ENCODE data around the gene APCDD1L. TPM values are rescaled to one million over a fixed set of nuclear protein-coding genes. Genes with fewer than 3 reads are reported as not detected.

The APCDD1L gene
- total RNA-seq, 1 donor from 2014 or later: 4.2 TPM

- peaks cover 0 to 9% (median 3%) of the 10 kb centered on the region in 3 donors for H3K27me3 ChIP-seq (ENCODE audit: control insufficient read depth in 3 of 3, insufficient read depth in 3 of 3, low read length in 3 of 3)
- no peaks in the 10 kb centered on the region for H3K36me3 ChIP-seq (ENCODE audit: control insufficient read depth in 3 of 3, insufficient read depth in 3 of 3, low read length in 3 of 3)
- no peak overlapping the region for H3K9ac ChIP-seq (ENCODE audit: low read depth in 1 of 3, low read length in 3 of 3)
- H3K9me3 ChIP-seq (ENCODE audit: control insufficient read depth in 3 of 3, low read length in 3 of 3): peaks cover 0 to 2% (median 0%) of the 10 kb centered on the region in 3 donors
- H3K27ac ChIP-seq (ENCODE audit: low read depth, low read length): no peak overlapping the region
- H3K4me3 ChIP-seq (ENCODE audit: low read length in 3 of 3): no peak overlapping the region
- H3K4me1 ChIP-seq (ENCODE audit: control insufficient read depth in 3 of 3, insufficient read depth in 3 of 3, low read length in 3 of 3): peaks cover 0 to 5% (median 4%) of the 10 kb centered on the region in 3 donors
These were observed 47.3 kb downstream of the APCDD1L start for GRCh38 chr20:58467572-58468527.

DNA sequence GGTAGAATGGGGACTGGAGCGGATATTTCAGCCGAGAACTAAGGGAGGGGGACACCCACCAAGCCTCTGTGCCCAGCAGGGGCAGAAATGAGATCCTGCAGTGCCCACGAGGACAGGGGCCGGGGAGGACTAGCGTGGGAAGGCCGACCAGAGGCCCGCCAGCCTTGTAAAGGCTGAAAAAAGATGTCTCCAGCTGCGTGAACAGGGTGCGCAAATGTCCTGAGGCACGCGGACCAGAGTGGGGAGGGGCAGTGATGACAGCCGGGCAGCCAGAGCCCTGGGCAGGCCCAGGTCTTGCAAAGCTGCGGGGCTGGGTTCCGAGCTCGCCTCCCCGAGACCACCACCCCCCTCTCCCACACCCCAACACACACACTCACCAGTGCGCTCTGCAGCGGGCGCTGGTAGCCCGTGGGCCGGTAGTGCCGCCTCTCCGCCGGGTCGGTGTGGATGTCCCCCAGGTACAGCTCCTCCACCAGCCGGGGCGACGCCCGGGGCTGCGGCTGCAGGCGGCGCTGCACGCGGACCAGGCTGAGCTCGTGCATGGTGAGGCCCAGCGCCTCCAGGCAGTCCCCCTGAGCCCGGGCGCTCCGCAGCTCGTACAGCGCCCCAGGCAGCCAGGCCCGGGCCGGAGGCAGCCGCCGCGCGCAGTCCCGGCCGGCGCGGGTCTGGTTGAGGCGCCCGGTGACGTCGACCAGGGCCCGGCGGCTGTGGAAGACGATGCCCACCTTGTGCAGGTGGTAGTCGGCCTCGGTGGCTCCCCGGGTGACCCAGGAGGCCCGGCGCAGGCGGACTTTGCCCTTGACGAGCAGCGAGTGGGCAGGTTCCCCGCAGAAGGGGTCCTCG lies 48.2 kb downstream of the APCDD1L start:
- Histone ChIP-seq H3K4me3 (ENCODE audit: low read length in 3 of 3) (no peak overlapping the region), H3K9me3 (ENCODE audit: control insufficient read depth in 3 of 3, low read length in 3 of 3) (peaks cover 0 to 2% (median 0%) of the 10 kb centered on the region in 3 donors), H3K27me3 (ENCODE audit: control insufficient read depth in 3 of 3, insufficient read depth in 3 of 3, low read length in 3 of 3) (peaks cover 0 to 7% (median 3%) of the 10 kb centered on the region in 3 donors), H3K36me3 (ENCODE audit: control insufficient read depth in 3 of 3, insufficient read depth in 3 of 3, low read length in 3 of 3) (no peaks in the 10 kb centered on the region), H3K27ac (ENCODE audit: low read depth, low read length) (no peak overlapping the region), H3K9ac (ENCODE audit: low read depth in 1 of 3, low read length in 3 of 3) (no peak overlapping the region), H3K4me1 (ENCODE audit: control insufficient read depth in 3 of 3, insufficient read depth in 3 of 3, low read length in 3 of 3) (peaks cover 0 to 5% (median 4%) of the 10 kb centered on the region in 3 donors)

DNA sequence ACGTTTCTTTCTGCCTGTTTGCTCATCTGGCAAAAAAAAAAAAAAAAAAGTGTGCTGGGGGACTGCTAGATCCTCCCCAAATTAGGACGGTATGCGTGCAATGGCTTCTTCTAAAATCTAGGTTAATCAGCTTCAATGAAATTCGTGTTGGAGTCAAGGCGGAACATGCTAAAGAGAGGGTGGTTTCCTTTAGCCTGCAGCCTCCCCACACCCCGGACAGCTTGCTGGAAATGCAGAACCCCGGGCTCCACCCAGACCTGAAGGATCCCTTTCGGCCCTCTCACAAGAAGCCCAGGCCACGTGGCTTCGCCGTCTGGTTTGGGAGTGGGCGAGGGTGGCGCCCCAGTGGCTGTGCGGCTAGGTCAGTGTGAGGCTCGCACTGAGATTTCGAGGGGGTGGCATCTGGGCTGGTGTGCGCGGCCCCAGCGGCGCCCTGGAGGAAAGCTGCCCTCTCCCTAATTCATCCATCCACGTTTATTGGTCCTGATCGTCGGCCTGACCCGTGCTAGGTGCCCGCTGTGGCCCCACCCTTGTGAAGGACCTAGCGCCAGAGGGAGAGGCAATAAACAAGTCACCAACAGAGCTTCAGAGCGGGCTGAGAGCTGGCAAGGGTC lies 49.0 kb downstream of the APCDD1L start:
- H3K4me3 ChIP-seq (ENCODE audit: low read length in 3 of 3): no peak overlapping the region
- no peak overlapping the region for H3K27ac ChIP-seq (ENCODE audit: low read depth, low read length)
- peaks cover 0 to 2% (median 0%) of the 10 kb centered on the region in 3 donors for H3K9me3 ChIP-seq (ENCODE audit: control insufficient read depth in 3 of 3, low read length in 3 of 3)
- H3K9ac ChIP-seq (ENCODE audit: low read depth in 1 of 3, low read length in 3 of 3): no peak overlapping the region
- H3K4me1 ChIP-seq (ENCODE audit: control insufficient read depth in 3 of 3, insufficient read depth in 3 of 3, low read length in 3 of 3): peaks cover 0 to 3% (median 3%) of the 10 kb centered on the region in 3 donors
- H3K27me3 ChIP-seq (ENCODE audit: control insufficient read depth in 3 of 3, insufficient read depth in 3 of 3, low read length in 3 of 3): peaks cover 0 to 3% (median 0%) of the 10 kb centered on the region in 3 donors
- no peaks in the 10 kb centered on the region for H3K36me3 ChIP-seq (ENCODE audit: control insufficient read depth in 3 of 3, insufficient read depth in 3 of 3, low read length in 3 of 3)

- Histone ChIP-seq H3K36me3 (ENCODE audit: control insufficient read depth in 3 of 3, insufficient read depth in 3 of 3, low read length in 3 of 3) (no peaks in the 10 kb centered on the region), H3K27ac (ENCODE audit: low read depth, low read length) (no peak overlapping the region), H3K27me3 (ENCODE audit: control insufficient read depth in 3 of 3, insufficient read depth in 3 of 3, low read length in 3 of 3) (no peaks in the 10 kb centered on the region), H3K9ac (ENCODE audit: low read depth in 1 of 3, low read length in 3 of 3) (no peak overlapping the region), H3K4me3 (ENCODE audit: low read length in 3 of 3) (no peak overlapping the region), H3K4me1 (ENCODE audit: control insufficient read depth in 3 of 3, insufficient read depth in 3 of 3, low read length in 3 of 3) (no peaks in the 10 kb centered on the region), H3K9me3 (ENCODE audit: control insufficient read depth in 3 of 3, low read length in 3 of 3) (peaks cover 0 to 2% (median 0%) of the 10 kb centered on the region in 3 donors)
These were observed 50.4 kb downstream of the APCDD1L start for GRCh38 chr20:58464838-58465237.

DNA sequence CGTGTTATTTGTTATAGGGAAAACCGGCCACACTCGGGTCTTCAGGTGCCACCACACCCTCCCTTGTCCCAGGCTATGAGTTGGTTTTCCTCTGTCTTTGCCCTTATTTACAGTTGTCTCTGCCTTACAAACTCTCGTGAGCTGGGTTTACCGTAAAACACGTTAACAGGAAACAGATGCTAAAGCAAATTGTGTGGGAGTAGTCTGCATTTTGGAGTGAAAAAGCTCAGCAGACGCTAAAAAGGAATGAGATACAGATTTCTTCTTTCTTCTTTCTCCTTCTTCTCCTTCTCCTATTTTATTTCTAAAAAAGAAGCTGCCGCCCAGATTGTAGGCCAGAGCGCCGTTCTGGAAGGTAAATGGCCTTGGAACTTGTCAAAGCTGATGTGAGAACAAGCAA lies 51.9 kb downstream of the APCDD1L start:
- Histone ChIP-seq H3K9me3 (ENCODE audit: control insufficient read depth in 3 of 3, low read length in 3 of 3) (peaks cover 0 to 2% (median 0%) of the 10 kb centered on the region in 3 donors), H3K36me3 (ENCODE audit: control insufficient read depth in 3 of 3, insufficient read depth in 3 of 3, low read length in 3 of 3) (no peaks in the 10 kb centered on the region), H3K27ac (ENCODE audit: low read depth, low read length) (no peak overlapping the region), H3K4me1 (ENCODE audit: control insufficient read depth in 3 of 3, insufficient read depth in 3 of 3, low read length in 3 of 3) (no peaks in the 10 kb centered on the region), H3K4me3 (ENCODE audit: low read length in 3 of 3) (no peak overlapping the region), H3K9ac (ENCODE audit: low read depth in 1 of 3, low read length in 3 of 3) (no peak overlapping the region), H3K27me3 (ENCODE audit: control insufficient read depth in 3 of 3, insufficient read depth in 3 of 3, low read length in 3 of 3) (no peaks in the 10 kb centered on the region)

GRCh38 chr20:58461899-58462298 lies 53.3 kb downstream of the APCDD1L start:
- Histone ChIP-seq H3K9ac (ENCODE audit: low read depth in 1 of 3, low read length in 3 of 3) (no peak overlapping the region), H3K4me1 (ENCODE audit: control insufficient read depth in 3 of 3, insufficient read depth in 3 of 3, low read length in 3 of 3) (no peaks in the 10 kb centered on the region), H3K27me3 (ENCODE audit: control insufficient read depth in 3 of 3, insufficient read depth in 3 of 3, low read length in 3 of 3) (no peaks in the 10 kb centered on the region), H3K27ac (ENCODE audit: low read depth, low read length) (no peak overlapping the region), H3K4me3 (ENCODE audit: low read length in 3 of 3) (no peak overlapping the region), H3K9me3 (ENCODE audit: control insufficient read depth in 3 of 3, low read length in 3 of 3) (peaks cover 0 to 2% (median 0%) of the 10 kb centered on the region in 3 donors), H3K36me3 (ENCODE audit: control insufficient read depth in 3 of 3, insufficient read depth in 3 of 3, low read length in 3 of 3) (peaks cover 0 to 2% (median 0%) of the 10 kb centered on the region in 3 donors)

DNA sequence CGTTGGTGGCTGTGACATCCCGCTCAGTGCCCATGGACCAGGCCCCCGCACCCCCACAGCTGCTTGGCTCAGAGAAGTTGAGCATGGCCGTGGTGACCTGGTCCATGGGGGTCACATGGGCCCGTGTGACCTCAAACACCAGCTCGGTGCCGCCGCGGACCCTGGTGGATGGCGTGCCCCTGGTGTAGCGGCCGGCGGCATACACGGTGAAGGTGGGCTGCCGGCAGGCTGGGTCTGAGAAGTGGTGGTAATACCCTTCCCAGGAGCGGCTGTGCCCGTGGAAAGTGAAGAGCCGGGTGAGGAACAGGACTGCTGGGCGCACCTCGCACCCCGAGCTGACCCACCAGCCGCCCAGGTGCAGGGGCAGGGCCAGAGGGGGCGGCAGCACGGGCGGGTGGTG lies 54.1 kb downstream of the APCDD1L start:
- Histone ChIP-seq H3K9me3 (ENCODE audit: control insufficient read depth in 3 of 3, low read length in 3 of 3) (peaks cover 0 to 2% (median 0%) of the 10 kb centered on the region in 3 donors), H3K4me1 (ENCODE audit: control insufficient read depth in 3 of 3, insufficient read depth in 3 of 3, low read length in 3 of 3) (no peaks in the 10 kb centered on the region), H3K4me3 (ENCODE audit: low read length in 3 of 3) (no peak overlapping the region), H3K27ac (ENCODE audit: low read depth, low read length) (no peak overlapping the region), H3K9ac (ENCODE audit: low read depth in 1 of 3, low read length in 3 of 3) (no peak overlapping the region), H3K36me3 (ENCODE audit: control insufficient read depth in 3 of 3, insufficient read depth in 3 of 3, low read length in 3 of 3) (peaks cover 0 to 2% (median 0%) of the 10 kb centered on the region in 3 donors), H3K27me3 (ENCODE audit: control insufficient read depth in 3 of 3, insufficient read depth in 3 of 3, low read length in 3 of 3) (no peaks in the 10 kb centered on the region)

- H3K9ac ChIP-seq (ENCODE audit: low read depth in 1 of 3, low read length in 3 of 3): no peak overlapping the region
These were observed 56.0 kb downstream of the APCDD1L start for GRCh38 chr20:58459058-58459750.

More at GRCh38 chr20:58459058-58459750, 56.0 kb downstream of the APCDD1L start:
- Histone ChIP-seq H3K27ac (ENCODE audit: low read depth, low read length) (no peak overlapping the region), H3K4me3 (ENCODE audit: low read length in 3 of 3) (no peak overlapping the region), H3K36me3 (ENCODE audit: control insufficient read depth in 3 of 3, insufficient read depth in 3 of 3, low read length in 3 of 3) (peaks cover 0 to 2% (median 0%) of the 10 kb centered on the region in 3 donors), H3K27me3 (ENCODE audit: control insufficient read depth in 3 of 3, insufficient read depth in 3 of 3, low read length in 3 of 3) (no peaks in the 10 kb centered on the region), H3K9me3 (ENCODE audit: control insufficient read depth in 3 of 3, low read length in 3 of 3) (peaks cover 0 to 2% (median 0%) of the 10 kb centered on the region in 3 donors), H3K4me1 (ENCODE audit: control insufficient read depth in 3 of 3, insufficient read depth in 3 of 3, low read length in 3 of 3) (no peaks in the 10 kb centered on the region)

Data from skeletal muscle tissue (tissue), 4 donors.